8988T (cell line): Measurements from ENCODE around the gene SLC9A5.

Experiments
- DNase-seq: peaks from one replicate; pipeline ENCODE4 v3.0.0; 2011

The SLC9A5 gene, protein sequence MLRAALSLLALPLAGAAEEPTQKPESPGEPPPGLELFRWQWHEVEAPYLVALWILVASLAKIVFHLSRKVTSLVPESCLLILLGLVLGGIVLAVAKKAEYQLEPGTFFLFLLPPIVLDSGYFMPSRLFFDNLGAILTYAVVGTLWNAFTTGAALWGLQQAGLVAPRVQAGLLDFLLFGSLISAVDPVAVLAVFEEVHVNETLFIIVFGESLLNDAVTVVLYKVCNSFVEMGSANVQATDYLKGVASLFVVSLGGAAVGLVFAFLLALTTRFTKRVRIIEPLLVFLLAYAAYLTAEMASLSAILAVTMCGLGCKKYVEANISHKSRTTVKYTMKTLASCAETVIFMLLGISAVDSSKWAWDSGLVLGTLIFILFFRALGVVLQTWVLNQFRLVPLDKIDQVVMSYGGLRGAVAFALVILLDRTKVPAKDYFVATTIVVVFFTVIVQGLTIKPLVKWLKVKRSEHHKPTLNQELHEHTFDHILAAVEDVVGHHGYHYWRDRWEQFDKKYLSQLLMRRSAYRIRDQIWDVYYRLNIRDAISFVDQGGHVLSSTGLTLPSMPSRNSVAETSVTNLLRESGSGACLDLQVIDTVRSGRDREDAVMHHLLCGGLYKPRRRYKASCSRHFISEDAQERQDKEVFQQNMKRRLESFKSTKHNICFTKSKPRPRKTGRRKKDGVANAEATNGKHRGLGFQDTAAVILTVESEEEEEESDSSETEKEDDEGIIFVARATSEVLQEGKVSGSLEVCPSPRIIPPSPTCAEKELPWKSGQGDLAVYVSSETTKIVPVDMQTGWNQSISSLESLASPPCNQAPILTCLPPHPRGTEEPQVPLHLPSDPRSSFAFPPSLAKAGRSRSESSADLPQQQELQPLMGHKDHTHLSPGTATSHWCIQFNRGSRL

DNA sequence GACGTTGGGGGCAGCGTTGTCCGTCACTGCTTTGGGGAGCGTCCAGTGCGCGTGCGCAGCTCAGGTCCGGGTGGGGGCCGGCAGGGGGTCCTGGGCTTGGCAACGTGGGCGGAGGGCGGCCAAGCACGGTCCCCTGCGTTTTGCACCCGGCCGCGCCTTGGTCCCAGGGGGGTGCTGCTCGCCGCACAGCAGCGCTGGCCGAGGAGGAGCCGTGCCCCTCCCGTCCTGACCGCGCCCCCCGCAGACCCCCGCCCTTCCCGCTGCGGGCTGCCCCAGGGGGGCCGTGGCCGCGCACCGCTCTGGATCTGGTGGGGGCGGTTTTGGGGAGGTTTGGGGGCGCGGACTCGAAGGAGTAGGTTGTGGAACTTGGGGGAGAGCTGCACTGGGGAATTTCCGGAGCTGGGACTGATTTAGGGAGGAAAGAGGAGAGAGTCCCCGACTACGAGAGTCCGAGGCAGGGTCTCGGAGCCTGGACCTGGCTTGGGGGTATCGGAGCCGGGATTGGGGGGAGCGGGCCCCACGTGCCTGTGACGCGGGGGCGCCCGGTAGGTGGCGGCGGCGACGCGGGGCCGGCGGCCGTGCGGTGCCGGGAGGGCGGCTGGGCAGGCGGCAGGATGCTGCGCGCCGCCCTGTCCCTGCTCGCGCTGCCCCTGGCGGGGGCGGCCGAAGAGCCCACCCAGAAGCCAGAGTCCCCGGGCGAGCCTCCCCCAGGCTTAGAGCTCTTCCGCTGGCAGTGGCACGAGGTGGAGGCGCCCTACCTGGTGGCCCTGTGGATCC is at the start of gene SLC9A5:
Gene SLC9A5 (plus strand): TSS at position 579 of the 777 bp plus-strand sequence. CDS start 36 bp downstream, at position 615.
- peak; percentile 68 for DNase-seq

GRCh38 chr16:67199011-67199807 is 49.6 kb upstream of the SLC9A5 start, which contains the start of gene ELMO3:
Gene ELMO3 (plus strand): TSS chr16:67199131. CDS start chr16:67199327, 196 bp downstream.
- no peak for DNase-seq

DNA sequence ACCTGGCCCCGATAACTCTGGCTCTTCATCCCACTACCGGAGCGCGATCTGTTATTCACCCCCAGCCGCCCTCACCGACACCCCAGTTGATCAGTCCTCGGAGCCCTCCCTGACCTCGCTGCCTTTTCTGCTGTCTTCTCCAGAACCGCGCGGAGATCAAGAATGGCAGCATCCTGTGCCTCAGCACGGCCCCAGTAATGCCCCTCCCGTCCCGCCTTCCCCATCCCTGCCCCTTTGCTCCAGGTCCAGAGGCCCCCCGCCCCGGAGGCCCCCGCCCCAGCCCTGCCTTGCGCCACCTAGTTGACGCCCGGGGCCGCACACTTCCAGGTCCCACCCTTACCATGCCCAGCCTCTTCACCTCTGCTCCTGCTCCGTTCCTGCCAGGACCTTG is 49.0 kb upstream of the SLC9A5 start:
- DNase-seq, result no peak

DNA sequence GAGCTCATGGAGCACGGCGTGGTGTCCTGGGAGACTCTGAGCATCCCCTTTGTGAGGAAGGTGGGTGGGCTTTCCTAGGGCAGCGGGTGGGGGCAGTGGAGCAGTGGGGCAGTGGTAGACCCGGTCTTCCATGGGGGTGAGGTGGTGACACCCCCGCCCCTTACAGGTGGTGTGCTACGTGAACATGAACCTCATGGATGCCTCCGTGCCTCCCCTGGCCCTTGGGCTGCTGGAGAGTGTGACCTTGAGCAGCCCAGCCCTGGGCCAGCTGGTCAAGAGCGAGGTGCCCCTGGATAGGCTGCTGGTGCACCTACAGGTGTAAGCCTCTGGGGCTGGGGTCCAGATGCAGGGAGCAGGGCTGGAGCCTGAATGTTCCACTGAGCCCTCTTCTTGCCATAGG is 48.3 kb upstream of the SLC9A5 start:
- DNase-seq, result no peak

DNA sequence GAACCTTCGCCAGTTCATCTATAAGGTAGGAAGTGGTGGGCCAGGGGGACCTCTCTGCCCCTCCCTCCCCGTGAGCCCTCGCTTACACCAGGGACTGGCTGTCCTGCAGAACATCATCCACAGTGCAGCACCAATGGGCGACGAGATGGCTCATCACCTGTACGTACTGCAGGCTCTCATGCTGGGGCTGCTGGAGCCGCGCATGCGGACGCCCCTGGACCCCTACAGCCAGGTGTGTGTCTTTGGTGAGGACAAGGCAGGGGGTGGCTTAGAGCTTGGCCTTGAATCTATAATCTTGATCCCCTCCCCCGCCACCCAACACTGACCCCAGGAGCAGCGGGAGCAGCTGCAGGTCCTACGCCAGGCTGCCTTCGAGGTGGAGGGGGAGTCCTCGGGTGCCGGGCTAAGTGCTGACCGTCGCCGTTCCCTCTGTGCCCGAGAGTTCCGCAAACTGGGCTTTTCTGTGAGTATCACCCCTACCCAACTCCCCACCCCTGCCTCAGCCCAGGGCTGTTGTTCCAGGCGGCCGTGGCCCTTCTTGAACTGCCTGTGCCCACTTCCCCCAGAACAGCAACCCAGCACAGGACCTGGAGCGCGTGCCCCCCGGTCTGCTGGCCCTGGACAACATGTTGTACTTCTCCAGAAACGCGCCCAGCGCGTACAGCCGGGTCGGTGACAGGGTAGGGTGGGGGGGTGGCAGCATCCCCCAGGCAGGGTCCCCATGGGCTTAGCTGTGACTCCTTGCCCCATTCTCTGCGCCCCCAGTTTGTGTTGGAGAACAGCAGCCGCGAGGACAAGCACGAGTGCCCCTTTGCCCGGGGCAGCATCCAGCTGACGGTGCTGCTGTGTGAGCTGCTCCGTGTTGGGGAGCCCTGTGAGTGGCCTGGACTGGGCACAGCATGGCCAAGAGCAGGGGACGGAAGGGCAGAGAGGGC is 47.1 kb upstream of the SLC9A5 start:
- DNase-seq, result no peak

DNA sequence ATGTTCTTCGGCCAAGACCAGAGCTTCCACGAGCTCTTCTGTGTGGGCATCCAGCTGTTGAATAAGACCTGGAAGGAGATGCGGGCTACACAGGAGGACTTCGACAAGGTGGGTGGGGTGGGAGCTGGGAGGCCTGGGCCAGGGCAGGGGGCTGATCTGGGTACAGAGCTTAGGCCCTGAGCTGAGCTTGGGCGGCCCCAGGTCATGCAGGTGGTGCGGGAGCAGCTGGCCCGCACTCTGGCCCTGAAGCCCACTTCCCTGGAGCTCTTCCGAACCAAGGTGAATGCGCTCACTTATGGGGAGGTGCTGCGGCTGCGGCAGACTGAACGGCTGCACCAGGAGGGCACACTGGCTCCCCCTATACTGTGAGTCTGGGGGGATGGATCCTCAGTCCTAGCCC is 46.4 kb upstream of the SLC9A5 start:
- DNase-seq, result no peak

DNA sequence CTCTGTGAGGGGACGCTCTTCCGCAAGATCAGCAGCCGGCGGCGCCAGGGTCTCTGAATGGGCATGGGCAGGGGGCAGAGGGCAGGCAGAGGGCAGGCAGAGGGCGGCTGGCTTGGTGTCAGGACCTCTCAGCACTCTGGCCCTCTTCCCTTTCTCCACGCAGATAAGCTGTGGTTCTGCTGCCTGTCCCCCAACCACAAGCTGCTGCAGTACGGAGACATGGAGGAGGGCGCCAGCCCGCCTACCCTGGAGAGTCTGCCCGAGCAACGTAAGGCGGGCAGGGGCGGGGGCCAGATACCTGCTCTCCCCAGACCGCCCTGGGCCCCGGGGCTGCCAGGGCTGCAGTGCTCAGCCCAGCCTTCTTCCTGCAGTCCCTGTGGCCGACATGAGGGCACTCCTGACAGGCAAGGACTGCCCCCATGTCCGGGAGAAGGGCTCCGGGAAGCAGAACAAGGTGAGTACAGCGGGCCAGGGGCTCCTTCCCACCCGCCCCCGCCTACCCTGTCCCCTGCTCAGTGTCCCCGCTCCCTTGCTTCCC is 45.8 kb upstream of the SLC9A5 start:
- no peak for DNase-seq

DNA sequence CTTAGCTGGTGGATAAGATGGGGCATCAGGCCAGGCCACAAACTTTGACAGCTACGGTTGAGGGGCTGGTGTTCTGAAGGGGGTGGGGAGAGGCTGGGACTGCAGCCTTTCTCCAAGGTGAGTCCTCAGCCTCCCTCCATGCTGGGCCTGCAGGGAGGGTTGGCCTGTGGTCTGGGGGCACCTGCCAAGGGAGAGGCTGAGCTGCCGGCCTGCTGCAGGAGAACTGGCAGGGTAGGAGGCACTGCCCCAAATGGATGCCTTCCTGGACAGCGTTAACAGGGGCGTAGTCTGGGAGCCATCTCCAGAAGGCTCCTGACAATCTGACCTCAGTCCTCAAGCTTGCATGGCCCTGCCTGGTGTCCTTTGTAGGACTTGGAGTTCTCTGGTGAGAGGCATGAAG is 44.7 kb upstream of the SLC9A5 start:
- DNase-seq, result no peak

- no peak for DNase-seq
Measured at GRCh38 chr16:67206129-67206837, 42.5 kb upstream of the SLC9A5 start.

GRCh38 chr16:67206838-67207248 is 41.9 kb upstream of the SLC9A5 start:
- no peak for DNase-seq

DNA sequence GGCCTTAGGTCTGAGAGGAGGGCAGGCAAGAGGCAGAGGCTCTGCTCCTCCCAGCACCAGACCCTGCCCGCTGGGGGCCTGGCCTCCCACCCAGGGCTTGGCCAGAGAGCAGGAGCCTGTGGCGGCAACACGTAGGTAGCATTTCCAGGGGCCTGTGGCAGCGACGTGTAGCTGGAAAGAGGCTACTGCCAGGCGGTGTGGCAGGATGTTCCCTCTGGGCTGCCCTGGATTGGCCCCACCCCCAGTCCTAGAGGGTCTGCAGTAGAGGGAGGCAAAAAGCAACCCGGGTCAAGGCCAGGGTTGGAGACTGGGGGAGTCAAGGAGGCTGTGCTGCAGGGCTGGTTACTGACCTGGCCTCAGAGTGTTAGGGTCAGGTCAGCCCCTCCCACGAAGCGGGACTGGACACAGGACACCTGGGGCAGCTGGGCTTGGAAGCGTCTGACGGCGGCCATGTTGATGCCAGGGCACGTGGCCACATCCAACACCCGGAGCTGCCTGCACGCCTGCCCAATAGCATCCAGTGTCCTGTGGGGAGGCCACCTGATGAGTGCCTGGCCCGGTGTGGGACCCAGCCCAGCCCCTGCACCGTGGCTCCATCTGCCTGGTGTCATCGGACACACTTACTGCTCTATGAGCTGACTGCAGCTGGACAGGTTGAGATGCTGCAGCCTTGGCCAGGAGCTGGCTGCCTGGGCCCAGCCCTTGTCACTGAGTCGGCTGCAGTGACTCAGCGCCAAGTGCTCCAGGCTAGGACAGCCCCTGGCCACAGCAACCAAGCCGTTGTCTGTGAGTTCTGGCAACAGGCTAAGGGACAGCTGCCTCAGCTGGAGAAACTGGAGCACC is 41.3 kb upstream of the SLC9A5 start:
- DNase-seq, result no peak

DNA sequence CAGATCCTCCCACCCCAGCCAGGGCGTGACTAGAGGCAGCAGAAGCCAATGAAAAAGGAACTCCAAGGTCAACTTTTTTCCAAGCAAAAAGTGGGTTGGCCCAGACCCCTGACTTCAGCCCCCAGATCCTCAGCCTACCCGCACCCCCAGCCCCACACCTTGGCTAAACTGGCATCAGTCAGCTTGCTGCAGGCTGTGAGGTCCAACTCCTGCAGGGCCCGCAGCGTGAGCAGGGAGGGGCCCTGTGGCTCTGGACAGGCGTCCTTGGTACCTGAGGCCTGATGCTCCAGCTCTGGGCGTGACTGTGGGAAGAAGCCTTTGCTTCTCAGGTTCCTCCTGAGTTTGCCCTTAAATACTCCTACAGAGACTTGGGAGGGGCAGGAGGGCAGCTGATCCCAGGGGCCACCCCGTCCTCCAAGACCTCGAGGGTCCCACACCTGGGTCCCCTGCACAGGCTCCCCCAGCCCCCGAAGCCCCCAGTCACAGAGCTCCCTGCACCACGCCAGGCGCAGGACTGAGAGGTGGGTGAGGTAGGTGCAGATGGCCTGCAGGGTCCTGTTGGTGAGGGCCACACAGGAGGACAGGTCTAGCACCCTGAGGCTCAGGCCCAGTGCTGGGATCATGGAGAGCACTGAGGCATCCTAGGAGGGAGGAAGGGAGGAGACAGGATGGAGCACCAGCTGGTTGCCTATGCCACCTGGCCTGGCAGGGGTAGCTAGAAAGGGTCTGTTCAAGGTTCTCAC is 40.5 kb upstream of the SLC9A5 start:
- DNase-seq, result no peak

DNA sequence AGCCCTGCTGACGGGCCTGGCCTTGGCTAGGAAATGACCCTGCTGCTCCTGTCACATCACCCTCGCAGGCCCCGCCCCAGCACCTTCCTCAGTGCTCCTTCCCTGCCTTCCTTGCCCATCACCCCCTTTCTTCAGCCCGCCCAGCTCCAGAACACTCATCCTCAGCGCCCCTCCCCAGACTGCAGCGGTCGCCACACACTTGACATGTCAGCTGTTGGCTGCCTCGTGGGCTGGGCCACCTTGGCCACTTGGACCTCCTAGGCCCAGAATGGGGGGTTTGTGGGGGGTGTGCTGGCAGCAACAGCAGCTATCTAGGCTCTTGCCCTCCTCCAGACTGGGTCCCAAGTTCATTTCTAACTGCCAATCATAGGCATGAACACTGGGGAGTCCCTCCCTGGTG is 39.2 kb upstream of the SLC9A5 start:
- DNase-seq, result no peak

DNA sequence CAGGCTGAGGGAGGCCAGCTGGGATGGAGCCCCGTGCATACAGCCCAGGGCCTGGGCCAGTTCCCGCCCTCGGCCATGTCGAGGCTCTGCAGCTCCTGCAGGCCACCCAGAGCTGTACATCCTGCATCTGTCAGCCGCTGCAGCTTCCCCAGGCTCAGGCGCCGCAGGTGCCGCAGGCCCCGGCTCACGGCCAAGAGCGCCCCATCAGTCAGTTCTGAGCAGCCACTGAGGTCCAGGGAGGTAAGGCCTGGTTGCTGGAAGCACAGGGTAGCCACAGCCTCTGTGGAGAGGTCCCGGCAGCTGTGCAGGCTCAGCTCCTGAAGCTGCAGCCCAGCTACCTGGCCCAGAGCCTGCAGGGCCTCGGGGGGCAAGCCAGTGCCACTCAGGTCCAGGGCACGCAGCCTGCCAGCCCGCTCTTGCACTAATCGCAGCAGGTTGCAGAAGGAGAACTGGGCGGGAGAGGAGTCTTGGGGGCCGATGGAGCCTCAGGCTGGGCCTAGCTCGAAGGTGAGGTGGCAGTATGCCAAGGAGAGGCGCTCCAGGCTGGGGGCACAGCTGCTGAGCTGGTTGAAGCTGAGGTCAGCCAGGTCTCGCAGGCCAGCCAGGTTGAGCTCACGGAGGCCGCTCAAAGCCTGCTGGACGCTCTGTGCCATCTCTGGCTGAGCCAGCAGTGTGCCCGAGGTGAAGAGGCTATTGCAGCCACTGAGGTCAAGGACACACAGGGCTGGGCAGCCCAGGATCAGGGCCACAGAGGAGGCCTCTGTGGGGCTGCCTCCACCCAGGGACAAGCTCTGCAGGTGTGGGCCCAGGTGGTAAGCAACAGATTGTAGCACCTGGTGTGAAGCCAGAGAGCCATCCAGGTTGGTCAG is 38.5 kb upstream of the SLC9A5 start:
- no peak for DNase-seq

DNA sequence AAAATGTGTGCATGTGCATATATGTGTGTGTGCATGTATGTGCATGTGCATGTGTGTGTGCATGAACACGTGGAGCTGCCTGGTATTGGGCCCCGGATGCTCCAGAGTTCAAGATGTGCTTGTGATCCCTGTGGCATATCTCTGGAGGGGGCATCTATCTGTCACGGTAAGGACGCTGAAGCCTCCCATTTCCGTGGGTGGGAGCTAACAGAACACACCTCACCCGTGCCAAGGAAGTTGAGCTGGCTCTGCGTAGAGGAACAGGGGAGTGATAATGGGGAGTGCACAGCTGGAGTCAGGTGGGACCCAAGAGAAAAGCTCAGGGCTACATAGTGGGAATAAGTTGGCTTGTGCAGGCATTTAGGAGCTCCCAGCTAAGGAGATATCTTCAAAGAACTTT is 37.1 kb upstream of the SLC9A5 start:
- DNase-seq, result no peak

GRCh38 chr16:67212766-67213165 is 36.0 kb upstream of the SLC9A5 start:
- DNase-seq, result no peak
